ENCODE results near the gene CPEB3. TPM values are rescaled to one million over a fixed set of nuclear protein-coding genes. Genes with fewer than 3 reads are reported as not detected.

Gene CPEB3
- total RNA-seq, 1 donor from 2014 or later = 6.9 TPM

- no peak overlapping the region for H3K27ac ChIP-seq
- TF ChIP-seq CTCF (IDR thresholded peaks at IDR 0.05) = no peak
Measured at GRCh38 chr10:92102601-92103213, 188.2 kb downstream of the CPEB3 start.

GRCh38 chr10:92094960-92095359, 195.9 kb downstream of the CPEB3 start:
- no peaks in the 10 kb centered on the region for H3K36me3 ChIP-seq
- no peak for TF ChIP-seq CTCF (IDR thresholded peaks at IDR 0.05)
- H3K4me1 ChIP-seq = no peaks in the 10 kb centered on the region
- no peak overlapping the region for H3K27ac ChIP-seq
- no peak overlapping the region for H3K4me3 ChIP-seq
- DNase-seq = no peak
- ATAC-seq = no peak
- intact Hi-C loops (cut with DNase I) = no loop called here
- no peaks in the 10 kb centered on the region for H3K9me3 ChIP-seq
- no peaks in the 10 kb centered on the region for H3K27me3 ChIP-seq (ENCODE audit: low read depth)

More at GRCh38 chr10:92102601-92103213, 188.2 kb downstream of the CPEB3 start:
- Histone ChIP-seq H3K9me3 (no peaks in the 10 kb centered on the region), H3K27me3 (ENCODE audit: low read depth) (no peaks in the 10 kb centered on the region), H3K4me3 (no peak overlapping the region), H3K36me3 (no peaks in the 10 kb centered on the region), H3K4me1 (peaks cover 23% of the 10 kb centered on the region)
- intact Hi-C loops (cut with DNase I) = no loop called here
- ATAC-seq (no peak), DNase-seq (no peak)

- no peaks in the 10 kb centered on the region for H3K27me3 ChIP-seq (ENCODE audit: low read depth)
- TF ChIP-seq CTCF (IDR thresholded peaks at IDR 0.05) = no peak
- no peaks in the 10 kb centered on the region for H3K4me1 ChIP-seq
- ATAC-seq (no peak), DNase-seq (no peak)
- H3K9me3 ChIP-seq = no peaks in the 10 kb centered on the region
- no peaks in the 10 kb centered on the region for H3K36me3 ChIP-seq
- no peak overlapping the region for H3K4me3 ChIP-seq
- H3K27ac ChIP-seq = no peak overlapping the region
- intact Hi-C loops (cut with DNase I) = no loop called here
Measured at GRCh38 chr10:92091965-92092364, 198.9 kb downstream of the CPEB3 start.

GRCh38 chr10:92087750-92088395, 203.0 kb downstream of the CPEB3 start:
- H3K4me1 ChIP-seq = peaks cover 5% of the 10 kb centered on the region
- intact Hi-C loops (cut with DNase I) = loop anchor here (10.0 kb wide), 1 partner anchor 347 kb away; no protein-coding TSS in a partner anchor

More at GRCh38 chr10:92087750-92088395, 203.0 kb downstream of the CPEB3 start:
- ATAC-seq = peak; percentile 94 to 95
- Histone ChIP-seq H3K4me3 (no peak overlapping the region), H3K27ac (no peak overlapping the region), H3K36me3 (no peaks in the 10 kb centered on the region), H3K9me3 (no peaks in the 10 kb centered on the region), H3K27me3 (ENCODE audit: low read depth) (no peaks in the 10 kb centered on the region)
- peak; percentile 72 for TF ChIP-seq CTCF (IDR thresholded peaks at IDR 0.05)
- peak; percentile 51 for DNase-seq

Data from lower lobe of right lung (tissue), 2 donors.